Measurements from ENCODE around the gene IQSEC3.

The IQSEC3 gene

GRCh38 chr12:102879-103168 is 36.3 kb downstream of the IQSEC3 start:
- H3K4me1 ChIP-seq (ENCODE audit: low read length): peaks cover 17% of the 10 kb centered on the region
- H3K4me2 ChIP-seq (ENCODE audit: low read depth, low read length): no peak overlapping the region
- no peak for DNase-seq

GRCh38 chr12:103169-103981 is 36.8 kb downstream of the IQSEC3 start:
- H3K9ac ChIP-seq (ENCODE audit: low read length): no peak overlapping the region
- no peaks in the 10 kb centered on the region for H3K36me3 ChIP-seq (replicated peaks; ENCODE audit: insufficient read depth, low read length)
- H3K27ac ChIP-seq (ENCODE audit: low read length): no peak overlapping the region
- no peak overlapping the region for H3K4me2 ChIP-seq (ENCODE audit: low read depth, low read length)
- H3K4me1 ChIP-seq (ENCODE audit: low read length): peaks cover 17% of the 10 kb centered on the region
- peaks cover 34% of the 10 kb centered on the region for H3K27me3 ChIP-seq (replicated peaks; ENCODE audit: insufficient read depth, low read length)
- peaks cover 13% of the 10 kb centered on the region for H3F3A ChIP-seq (ENCODE audit: insufficient read depth, low read length)
- TF ChIP-seq CTCF (IDR thresholded peaks at IDR 0.05; ENCODE audit: low read length) (no peak), EZH2phosphoT487 (IDR thresholded peaks at IDR 0.05; ENCODE audit: low read length) (no peak), EZH2 (optimal IDR thresholded peaks at IDR 0.05; ENCODE audit: low read depth, low read length) (no peak)
- H2AFZ ChIP-seq (ENCODE audit: low read length): no peak overlapping the region
- no peaks in the 10 kb centered on the region for H3K9me2 ChIP-seq (replicated peaks; ENCODE audit: insufficient read depth, low read length)
- no peaks in the 10 kb centered on the region for H3K79me2 ChIP-seq (ENCODE audit: low read length)
- H3K4me3 ChIP-seq (ENCODE audit: low read length): no peak overlapping the region
- no peaks in the 10 kb centered on the region for H4K20me1 ChIP-seq (ENCODE audit: insufficient read depth, low read length)
- H3K9me3 ChIP-seq (replicated peaks; ENCODE audit: insufficient read depth, low read length): no peaks in the 10 kb centered on the region
- no peak for DNase-seq

More at GRCh38 chr12:102879-103168, 36.3 kb downstream of the IQSEC3 start:
- no peaks in the 10 kb centered on the region for H4K20me1 ChIP-seq (ENCODE audit: insufficient read depth, low read length)
- no peak for TF ChIP-seq EZH2 (optimal IDR thresholded peaks at IDR 0.05; ENCODE audit: low read depth, low read length)
- TF ChIP-seq CTCF (IDR thresholded peaks at IDR 0.05; ENCODE audit: low read length): no peak
- no peak for TF ChIP-seq EZH2phosphoT487 (IDR thresholded peaks at IDR 0.05; ENCODE audit: low read length)
- H3K9ac ChIP-seq (ENCODE audit: low read length): no peak overlapping the region
- H3K27ac ChIP-seq (ENCODE audit: low read length): no peak overlapping the region
- peaks cover 13% of the 10 kb centered on the region for H3F3A ChIP-seq (ENCODE audit: insufficient read depth, low read length)
- H3K27me3 ChIP-seq (replicated peaks; ENCODE audit: insufficient read depth, low read length): peaks cover 39% of the 10 kb centered on the region
- H3K9me3 ChIP-seq (replicated peaks; ENCODE audit: insufficient read depth, low read length): no peaks in the 10 kb centered on the region
- no peak overlapping the region for H3K4me3 ChIP-seq (ENCODE audit: low read length)
- H2AFZ ChIP-seq (ENCODE audit: low read length): no peak overlapping the region
- H3K9me2 ChIP-seq (replicated peaks; ENCODE audit: insufficient read depth, low read length): no peaks in the 10 kb centered on the region
- no peaks in the 10 kb centered on the region for H3K79me2 ChIP-seq (ENCODE audit: low read length)
- no peaks in the 10 kb centered on the region for H3K36me3 ChIP-seq (replicated peaks; ENCODE audit: insufficient read depth, low read length)

GRCh38 chr12:104551-105081 is 38.0 kb downstream of the IQSEC3 start:
- DNase-seq: no peak
- H3K27ac ChIP-seq (ENCODE audit: low read length): no peak overlapping the region
- TF ChIP-seq EZH2phosphoT487 (IDR thresholded peaks at IDR 0.05; ENCODE audit: low read length) (no peak), EZH2 (optimal IDR thresholded peaks at IDR 0.05; ENCODE audit: low read depth, low read length) (no peak), CTCF (IDR thresholded peaks at IDR 0.05; ENCODE audit: low read length) (no peak)
- H3K36me3 ChIP-seq (replicated peaks; ENCODE audit: insufficient read depth, low read length): no peaks in the 10 kb centered on the region
- peaks cover 21% of the 10 kb centered on the region for H3K27me3 ChIP-seq (replicated peaks; ENCODE audit: insufficient read depth, low read length)
- no peaks in the 10 kb centered on the region for H4K20me1 ChIP-seq (ENCODE audit: insufficient read depth, low read length)
- no peaks in the 10 kb centered on the region for H3K9me2 ChIP-seq (replicated peaks; ENCODE audit: insufficient read depth, low read length)
- H3K4me3 ChIP-seq (ENCODE audit: low read length): no peak overlapping the region
- H3K9ac ChIP-seq (ENCODE audit: low read length): no peak overlapping the region
- H3F3A ChIP-seq (ENCODE audit: insufficient read depth, low read length): peaks cover 13% of the 10 kb centered on the region
- H2AFZ ChIP-seq (ENCODE audit: low read length): no peak overlapping the region
- H3K4me2 ChIP-seq (ENCODE audit: low read depth, low read length): no peak overlapping the region
- no peaks in the 10 kb centered on the region for H3K9me3 ChIP-seq (replicated peaks; ENCODE audit: insufficient read depth, low read length)
- peaks cover 17% of the 10 kb centered on the region for H3K4me1 ChIP-seq (ENCODE audit: low read length)
- H3K79me2 ChIP-seq (ENCODE audit: low read length): no peaks in the 10 kb centered on the region
